Activated CD8-positive, alpha-beta memory T cell treated with anti-CD3 and anti-CD28 coated beads, Interleukin-2, amount 50 U/mL, for 1 hour (primary cell): ENCODE data around the gene MYO1A.
"Not testable (repeated sequence)": the region's sequence is repeated elsewhere in the genome, so short reads cannot be mapped to it uniquely, and the experiment has no call there.

ENCODE experiments used
- DNase-seq: peaks from one replicate; pipeline ENCODE4 v3.0.0-alpha.2; 2020; ENCODE audit errors: extremely low read depth

Gene MYO1A

DNA sequence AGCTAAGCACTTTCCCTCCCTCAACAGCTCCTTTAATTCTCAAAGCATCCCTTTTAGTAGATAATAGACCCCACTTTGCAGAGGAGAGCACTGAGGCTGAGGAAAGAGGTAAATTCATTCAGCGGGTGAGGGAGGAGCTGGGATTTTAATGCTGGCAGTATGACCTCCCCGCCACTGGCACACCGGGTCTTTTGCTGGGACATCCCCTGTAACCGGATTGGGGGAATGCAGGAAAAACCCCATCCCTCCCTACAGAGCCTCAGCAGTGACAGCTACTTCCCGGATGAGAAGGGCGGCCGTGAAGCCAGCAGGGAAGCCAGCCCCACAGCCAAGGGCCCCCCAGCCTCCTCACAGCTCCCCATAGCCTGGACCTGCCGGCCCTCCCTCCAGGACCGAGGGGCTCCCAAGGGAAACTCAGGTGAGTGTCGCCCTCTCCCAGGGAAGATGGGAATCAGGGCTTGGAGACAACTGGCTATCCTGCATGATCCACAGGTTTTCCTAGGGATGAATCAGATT is 55.6 kb downstream of the MYO1A start:
- no peak for DNase-seq

DNA sequence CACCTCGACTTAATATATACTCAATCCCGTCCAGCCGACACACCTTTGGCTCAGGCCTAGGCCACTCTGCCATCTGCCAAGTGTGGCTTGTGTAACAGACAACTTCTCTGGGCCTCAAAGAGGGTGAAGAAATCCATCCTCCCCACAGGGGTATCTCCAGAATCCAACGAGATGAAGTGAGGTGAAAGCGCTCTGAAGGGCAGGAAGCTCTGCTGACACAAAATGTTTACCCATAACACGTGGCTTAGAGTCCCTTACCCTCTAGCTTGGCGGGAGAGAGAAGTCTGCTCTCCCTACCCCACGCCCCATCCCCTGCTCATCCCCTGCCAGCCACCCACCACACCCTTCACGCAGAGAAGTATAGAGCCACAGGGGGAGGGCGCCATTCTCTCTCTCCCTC is 56.6 kb downstream of the MYO1A start:
- no peak for DNase-seq

DNA sequence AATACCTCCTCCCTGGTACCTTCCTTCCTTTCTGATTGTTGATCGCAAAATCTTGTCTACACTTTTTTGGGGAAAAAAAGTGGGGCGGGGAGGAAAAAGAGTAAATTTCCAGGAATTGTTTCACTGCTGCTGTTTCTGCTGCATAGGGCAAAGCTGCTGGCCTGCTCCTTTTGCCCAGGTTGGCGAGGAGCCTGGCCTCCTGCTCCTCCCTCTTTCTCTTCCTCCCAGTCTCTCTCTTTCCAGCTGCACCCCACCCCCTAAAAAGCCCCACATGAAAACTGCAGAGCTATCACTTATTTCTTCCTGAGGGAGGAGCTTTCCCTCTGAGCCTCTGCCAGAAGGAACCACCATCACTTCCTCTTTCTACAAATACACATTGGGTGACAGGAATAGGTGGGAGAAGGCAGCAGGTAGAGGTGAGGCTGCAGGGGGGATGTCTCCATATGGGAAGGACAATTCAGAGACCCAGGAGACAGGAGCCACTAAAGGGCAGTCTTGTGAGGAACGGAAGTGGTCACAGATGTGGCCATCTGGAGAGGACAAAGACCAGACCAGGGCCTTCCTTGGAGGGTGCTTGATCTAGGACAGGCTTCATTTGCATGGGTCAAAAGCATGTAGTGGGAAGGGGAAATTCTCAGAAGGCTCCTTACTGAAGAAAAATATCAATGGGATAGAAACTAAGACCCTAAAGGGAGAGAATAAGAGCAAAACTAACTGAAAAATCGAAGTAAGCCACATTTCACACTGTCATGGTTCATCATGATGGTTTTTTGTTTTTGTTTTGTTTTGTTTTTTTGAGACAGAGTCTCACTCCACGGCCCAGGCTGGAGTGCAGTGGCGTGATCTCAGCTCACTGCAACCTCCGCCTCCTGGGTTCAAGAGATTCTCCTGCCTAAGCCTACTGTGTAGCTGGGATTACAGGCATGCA is 58.3 kb downstream of the MYO1A start:
- no peak for DNase-seq

DNA sequence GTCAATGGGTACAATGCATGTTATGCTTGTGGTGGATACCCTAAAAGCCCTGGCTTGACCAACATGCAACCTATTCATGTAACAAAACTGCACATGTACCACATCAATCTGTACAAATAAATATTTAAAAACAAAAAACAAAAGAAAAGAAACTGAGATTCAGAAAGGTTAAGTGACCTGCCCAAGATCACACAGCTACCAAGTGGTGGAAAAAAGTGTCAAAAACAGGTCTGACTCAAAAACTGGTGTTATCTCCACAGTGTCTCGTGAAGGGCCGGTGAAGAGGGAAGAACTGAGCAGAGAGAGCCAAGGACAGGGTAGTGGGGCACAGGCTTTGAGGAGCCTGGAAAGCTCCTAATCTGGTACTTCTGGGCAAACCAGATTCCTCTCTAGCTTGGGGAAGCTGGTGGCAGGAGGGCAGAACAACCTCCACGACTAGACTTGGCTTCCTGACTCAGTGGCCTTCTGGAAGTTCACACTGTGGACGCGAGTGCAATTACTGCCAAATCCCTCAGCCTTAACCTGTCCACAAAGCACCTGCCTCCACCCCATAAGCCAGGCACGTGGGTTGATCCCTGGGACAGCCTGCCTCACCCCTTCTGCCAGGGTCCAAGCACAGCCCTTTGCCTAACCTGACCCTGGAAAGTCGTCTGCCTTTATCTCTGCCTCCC is 59.1 kb downstream of the MYO1A start:
- no peak for DNase-seq

DNA sequence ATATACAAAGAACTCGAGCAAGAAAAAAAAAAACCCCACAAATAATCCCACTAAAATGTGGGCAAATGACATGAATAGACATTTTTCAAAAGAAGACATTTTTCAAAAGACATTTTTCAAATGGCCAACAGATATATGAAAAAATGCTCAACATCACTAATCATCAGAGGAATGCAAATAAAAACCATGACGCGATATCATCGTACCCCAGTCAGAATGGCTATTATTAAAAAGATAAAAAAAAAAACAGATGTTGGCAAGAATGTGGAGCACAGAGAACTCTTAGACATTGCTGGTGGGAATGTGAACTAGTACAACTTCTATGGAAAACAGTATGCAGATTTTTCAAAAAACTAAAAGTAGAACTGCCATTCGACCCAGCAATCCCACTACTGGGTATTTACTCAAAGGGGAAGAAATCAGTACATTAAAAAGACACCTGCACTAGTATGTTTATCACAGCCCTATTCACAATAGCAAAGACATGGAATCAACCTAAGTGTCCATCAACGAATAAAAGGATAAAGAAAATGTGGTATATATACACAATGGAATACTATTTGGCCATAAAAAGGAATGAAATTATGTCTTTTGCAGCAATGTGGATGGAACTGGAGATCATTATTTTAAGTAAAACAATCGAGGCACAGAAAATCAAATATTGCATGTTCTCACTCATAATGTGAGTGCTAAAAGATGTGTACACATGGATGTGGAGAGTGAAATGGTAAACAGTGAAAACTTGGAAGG is 59.9 kb downstream of the MYO1A start:
- DNase-seq = no peak

- no peak for DNase-seq
Measured at GRCh38 chr12:56988207-56988739, 61.7 kb downstream of the MYO1A start.

- peak; percentile 38 for DNase-seq
Measured at GRCh38 chr12:56987551-56988053, 62.3 kb downstream of the MYO1A start.

GRCh38 chr12:56987011-56987410 is 62.9 kb downstream of the MYO1A start:
- no peak for DNase-seq

GRCh38 chr12:56985714-56986113 is 64.2 kb downstream of the MYO1A start:
- not testable (repeated sequence) for DNase-seq

DNA sequence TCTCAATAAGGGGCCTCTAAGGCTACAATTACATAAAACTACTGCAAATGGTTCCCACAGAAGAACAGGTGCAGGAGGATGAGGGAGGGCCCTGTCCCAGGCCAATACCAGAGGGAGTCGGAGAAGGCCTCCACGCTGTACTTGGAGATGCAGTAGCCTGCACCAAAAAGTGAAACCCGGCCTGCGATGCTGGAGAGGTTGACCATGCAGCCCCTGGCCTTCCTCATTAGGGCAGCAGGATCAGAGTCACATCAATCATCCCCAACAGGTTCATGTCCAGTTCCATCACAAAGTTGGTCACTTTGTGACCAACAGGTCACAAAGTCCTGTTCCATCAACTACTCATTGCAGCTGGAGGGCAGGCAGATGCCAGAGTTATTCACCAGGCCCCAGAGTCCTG is 66.5 kb downstream of the MYO1A start:
- DNase-seq = no peak

GRCh38 chr12:56982578-56983236 is 67.2 kb downstream of the MYO1A start:
- DNase-seq = not testable (repeated sequence)

GRCh38 chr12:56980941-56981530 is 68.9 kb downstream of the MYO1A start:
- no peak for DNase-seq

DNA sequence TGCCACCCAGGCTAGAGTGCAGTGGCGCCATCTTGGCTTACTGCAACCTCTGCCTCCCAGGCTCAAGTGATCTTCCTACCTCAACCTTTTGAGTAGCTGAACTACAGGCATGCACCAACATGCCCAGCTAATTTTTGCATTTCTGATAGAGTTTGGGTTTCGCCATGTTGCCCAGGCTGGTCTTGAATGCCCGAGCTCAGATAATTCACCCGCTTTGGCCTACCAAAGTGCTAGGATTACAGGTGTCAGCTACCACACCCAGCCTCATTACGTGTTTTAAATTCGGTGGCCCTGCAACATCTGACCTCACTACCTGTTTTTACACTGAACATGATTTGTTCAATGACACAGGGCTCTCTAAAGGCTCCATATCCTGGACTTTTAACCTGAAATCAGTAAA is 69.7 kb downstream of the MYO1A start:
- no peak for DNase-seq

- DNase-seq = no peak
Measured at GRCh38 chr12:56979628-56980027, 70.3 kb downstream of the MYO1A start.
